H9 (cell line): ENCODE data around the gene MRM1. TPM values are rescaled to one million over a fixed set of nuclear protein-coding genes. Genes with fewer than 3 reads are reported as not detected.

Experiments
- DNase-seq: peaks from one replicate; pipeline ENCODE4 v3.0.0-alpha.2; 2017
- H2AFZ ChIP-seq: one replicate; pipeline ENCODE4 v1.6.1; 2013; ENCODE audit warnings: mild to moderate bottlenecking, low read length, control low read depth, moderate library complexity
- H2AK5ac ChIP-seq: 2 replicates; pipeline ENCODE4 v1.6.1; 2013; ENCODE audit warnings: low read length, control low read depth, mixed read lengths; ENCODE audit not compliant: insufficient read length
- H2BK120ac ChIP-seq: one replicate; pipeline ENCODE4 v1.6.1; 2013; ENCODE audit warnings: low read depth, mild to moderate bottlenecking, low read length, control low read depth, inconsistent platforms; ENCODE audit not compliant: poor library complexity, severe bottlenecking
- H2BK12ac ChIP-seq: 2 replicates; pipeline ENCODE4 v1.6.1; 2013; ENCODE audit warnings: low read length, control low read depth, mixed read lengths, low read depth; ENCODE audit not compliant: insufficient read length
- H2BK15ac ChIP-seq: 2 replicates; pipeline ENCODE4 v1.6.1; 2013; ENCODE audit warnings: low read depth, low read length, control low read depth
- H2BK20ac ChIP-seq: one replicate; pipeline ENCODE4 v1.6.1; 2013; ENCODE audit warnings: low read depth, mild to moderate bottlenecking, low read length, control low read depth, inconsistent platforms; ENCODE audit not compliant: poor library complexity, severe bottlenecking
- H2BK5ac ChIP-seq: 2 replicates; pipeline ENCODE4 v1.6.1; 2013; ENCODE audit warnings: low read length, control low read depth, mixed read lengths; ENCODE audit not compliant: insufficient read length
- H3K14ac ChIP-seq: 2 replicates; pipeline ENCODE4 v1.6.1; 2013; ENCODE audit warnings: low read length, control low read depth; ENCODE audit not compliant: insufficient read depth
- H3K18ac ChIP-seq: 2 replicates; pipeline ENCODE4 v1.6.1; 2013; ENCODE audit warnings: low read depth, mild to moderate bottlenecking, mixed read lengths, low read length, control low read depth; ENCODE audit not compliant: insufficient read length
- H3K23ac ChIP-seq: 2 replicates; pipeline ENCODE4 v1.6.1; 2013; ENCODE audit warnings: low read length, control low read depth, mixed read lengths, low read depth; ENCODE audit not compliant: insufficient read length
- H3K23me2 ChIP-seq: 2 replicates; pipeline ENCODE4 v1.6.1; 2013; ENCODE audit warnings: low read depth, mild to moderate bottlenecking, mixed read lengths, low read length, control low read depth; ENCODE audit not compliant: insufficient read length, poor library complexity, severe bottlenecking
- H3K27ac ChIP-seq: 2 replicates; pipeline ENCODE4 v1.5.1; 2013; ENCODE audit warnings: low read length, control low read depth, mixed read lengths, low read depth; ENCODE audit not compliant: insufficient read length
- H3K27me3 ChIP-seq: 2 replicates; pipeline ENCODE4 v1.6.1; 2013; ENCODE audit warnings: low read length, control low read depth, inconsistent platforms; ENCODE audit not compliant: insufficient read depth
- H3K4ac ChIP-seq: 2 replicates; pipeline ENCODE4 v1.6.1; 2013; ENCODE audit warnings: low read depth, mild to moderate bottlenecking, control low read depth, inconsistent platforms, low read length, moderate library complexity
- H3K4me1 ChIP-seq: 2 replicates; pipeline ENCODE4 v1.6.1; 2013; ENCODE audit warnings: low read length, control low read depth, inconsistent platforms; ENCODE audit not compliant: insufficient read depth
- H3K4me2 ChIP-seq: 2 replicates; pipeline ENCODE4 v1.6.1; 2013; ENCODE audit warnings: low read length, control low read depth, mixed read lengths; ENCODE audit not compliant: insufficient read length, insufficient read depth
- H3K56ac ChIP-seq: 2 replicates; pipeline ENCODE4 v1.6.1; 2013; ENCODE audit warnings: low read depth, mild to moderate bottlenecking, mixed read lengths, low read length, control low read depth; ENCODE audit not compliant: insufficient read length
- H3K79me1 ChIP-seq: 2 replicates; pipeline ENCODE4 v1.6.1; 2013; ENCODE audit warnings: low read depth, mild to moderate bottlenecking, moderate library complexity, low read length, control low read depth, inconsistent platforms; ENCODE audit not compliant: insufficient read depth, poor library complexity, severe bottlenecking
- H3K79me2 ChIP-seq: 2 replicates; pipeline ENCODE4 v1.6.1; 2013; ENCODE audit warnings: low read length, control low read depth, inconsistent platforms; ENCODE audit not compliant: insufficient read depth
- H3K9ac ChIP-seq: 2 replicates; pipeline ENCODE4 v1.6.1; 2013; ENCODE audit warnings: low read length, control low read depth, mixed read lengths; ENCODE audit not compliant: insufficient read length; ENCODE audit errors: extremely low read depth
- H3K9me3 ChIP-seq: one replicate; pipeline ENCODE4 v1.6.1; 2013; ENCODE audit warnings: low read depth, low read length, inconsistent platforms; ENCODE audit not compliant: control insufficient read depth
- H3T11ph ChIP-seq: one replicate; pipeline ENCODE4 v1.6.1; 2013; ENCODE audit warnings: mild to moderate bottlenecking, low read length, control low read depth, inconsistent platforms
- H4K20me1 ChIP-seq: one replicate; pipeline ENCODE4 v1.6.1; 2013; ENCODE audit not compliant: control insufficient read depth, insufficient read length, insufficient read depth
- H4K5ac ChIP-seq: 2 replicates; pipeline ENCODE4 v1.6.1; 2013; ENCODE audit warnings: low read depth, mild to moderate bottlenecking, mixed read lengths, low read length, control low read depth; ENCODE audit not compliant: insufficient read length
- H4K8ac ChIP-seq: replicated peaks from 2 replicates; pipeline ENCODE4 v1.6.1; 2013; ENCODE audit warnings: low read length, control low read depth, mixed read lengths, low read depth; ENCODE audit not compliant: insufficient read length
- H4K91ac ChIP-seq: 2 replicates; pipeline ENCODE4 v1.6.1; 2013; ENCODE audit warnings: low read depth, mild to moderate bottlenecking, moderate library complexity, mixed read lengths, low read length, control low read depth; ENCODE audit not compliant: insufficient read length
- H3K27ac Mint-ChIP-seq, 3 experiments: 2 replicates in 2 of 3; 3 replicates in 1 of 3; pipeline ENCODE4 v1.8.0; 2020 to 2021; ENCODE audit warnings: mixed read lengths in 3 of 3, mild to moderate bottlenecking in 1 of 3, moderate library complexity in 1 of 3
- H3K27me3 Mint-ChIP-seq: 2 replicates; pipeline ENCODE4 v1.8.0; 2021; ENCODE audit warnings: low read depth, mild to moderate bottlenecking, moderate library complexity, mixed read lengths
- H3K36me3 Mint-ChIP-seq, 3 experiments: 2 replicates in 2 of 3; 3 replicates in 1 of 3; pipeline ENCODE4 v1.8.0; 2020 to 2021; ENCODE audit warnings: low read depth in 3 of 3, mixed read lengths in 3 of 3; ENCODE audit not compliant: insufficient read depth in 1 of 3
- H3K4me1 Mint-ChIP-seq, 2 experiments: 2 replicates each; pipeline ENCODE4 v1.8.0; 2020; ENCODE audit warnings: mixed read lengths in 2 of 2
- H3K4me3 Mint-ChIP-seq, 2 experiments: 2 replicates in 1 of 2; 3 replicates in 1 of 2; pipeline ENCODE4 v1.8.0; 2020 to 2021; ENCODE audit warnings: mild to moderate bottlenecking in 2 of 2, mixed read lengths in 2 of 2, moderate library complexity in 1 of 2
- H3K9me3 Mint-ChIP-seq, 2 experiments: 2 replicates in 1 of 2; 3 replicates in 1 of 2; pipeline ENCODE4 v1.8.0; 2020; ENCODE audit warnings: mild to moderate bottlenecking in 2 of 2, mixed read lengths in 2 of 2, moderate library complexity in 1 of 2
- WGBS: extraction: QIAGEN DNeasy Blood & Tissue Kit; methylation state at CpG from one replicate; pipeline ENCODE4 v1.1.7; 2013; ENCODE audit warnings: missing lambda C conversion rate, low lambda C conversion rate, mixed read lengths; ENCODE audit not compliant: insufficient read length; ENCODE audit errors: extremely low coverage; 5-methylcytosine and 5-hydroxymethylcytosine counted together
- total RNA-seq: library from RNA; stranded (reverse); gene quantifications from 2 replicates; pipeline ENCODE4 v1.2.1, GENCODE V29; 2021
- TF ChIP-seq, protein P1 (sequence below): fragments of 200-600 bp; sonication (generic); conservative IDR thresholded peaks from 3 replicates; pipeline ENCODE4 v1.8.0; 2021; ENCODE audit warnings: antibody characterized with exemption, mild to moderate bottlenecking

MRM1 gene
- total RNA-seq, 1 experiment from 2014 or later: 10.3 TPM

DNA sequence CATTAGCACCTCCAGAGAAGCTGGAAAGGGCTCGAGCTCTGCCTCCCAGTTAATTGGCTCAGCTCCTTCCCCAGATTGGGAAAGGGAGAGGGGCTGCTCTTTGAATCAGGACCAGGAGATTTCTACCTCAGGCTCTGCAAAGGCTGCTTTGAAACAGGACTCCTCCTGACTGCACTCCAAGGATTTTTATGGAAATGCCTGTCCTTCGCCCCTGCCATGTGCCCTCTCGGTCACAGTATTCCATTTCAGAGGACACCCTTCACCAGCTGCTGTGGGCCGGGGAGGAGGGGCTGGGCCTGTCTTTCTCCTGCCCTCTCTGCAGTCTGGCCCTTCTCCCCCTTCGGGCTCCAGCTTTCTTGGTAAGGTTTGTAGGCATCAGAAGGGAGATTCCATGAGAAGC, 13.6 kb downstream of the MRM1 start:
- Histone ChIP-seq H2BK15ac (no peak overlapping the region), H3K4me1 (peaks cover 8% of the 10 kb centered on the region; the same call in 1 of the 2 replicates), H3K27ac (no peak overlapping the region), H2BK5ac (no peak overlapping the region), H3K4ac (no peak overlapping the region), H3T11ph (no peak overlapping the region), H3K9me3 (no peaks in the 10 kb centered on the region), H3K14ac (no peak overlapping the region), H4K20me1 (no peaks in the 10 kb centered on the region), H3K4me2 (no peak overlapping the region), H3K18ac (no peak overlapping the region), H3K23ac (no peak overlapping the region), H2AFZ (no peak overlapping the region), H3K27me3 (no peaks in the 10 kb centered on the region), H4K91ac (no peak overlapping the region), H2BK12ac (no peak overlapping the region), H2BK120ac (no peak overlapping the region), H4K5ac (no peak overlapping the region), H4K8ac (no peak overlapping the region), H3K9ac (no peak overlapping the region), H3K79me2 (no peaks in the 10 kb centered on the region), H3K23me2 (no peaks in the 10 kb centered on the region), H2BK20ac (no peak overlapping the region), H2AK5ac (no peak overlapping the region), H3K79me1 (no peaks in the 10 kb centered on the region), H3K56ac (no peak overlapping the region)
- Mint-ChIP-seq H3K4me3 (no peak overlapping the region), H3K27ac (peak overlapping the region in 1 of 3 experiments; percentile 76; a peak in 2 of 7 replicates), H3K9me3 (peaks cover 0 to 3% of the 10 kb centered on the region in 2 experiments; a peak in 1 of 5 replicates), H3K4me1 (peaks cover 32 to 43% of the 10 kb centered on the region in 2 experiments), H3K36me3 (peaks cover 3 to 4% (median 3%) of the 10 kb centered on the region in 3 experiments; a peak in 5 of 7 replicates), H3K27me3 (no peaks in the 10 kb centered on the region)
- TF ChIP-seq, protein P1, sequence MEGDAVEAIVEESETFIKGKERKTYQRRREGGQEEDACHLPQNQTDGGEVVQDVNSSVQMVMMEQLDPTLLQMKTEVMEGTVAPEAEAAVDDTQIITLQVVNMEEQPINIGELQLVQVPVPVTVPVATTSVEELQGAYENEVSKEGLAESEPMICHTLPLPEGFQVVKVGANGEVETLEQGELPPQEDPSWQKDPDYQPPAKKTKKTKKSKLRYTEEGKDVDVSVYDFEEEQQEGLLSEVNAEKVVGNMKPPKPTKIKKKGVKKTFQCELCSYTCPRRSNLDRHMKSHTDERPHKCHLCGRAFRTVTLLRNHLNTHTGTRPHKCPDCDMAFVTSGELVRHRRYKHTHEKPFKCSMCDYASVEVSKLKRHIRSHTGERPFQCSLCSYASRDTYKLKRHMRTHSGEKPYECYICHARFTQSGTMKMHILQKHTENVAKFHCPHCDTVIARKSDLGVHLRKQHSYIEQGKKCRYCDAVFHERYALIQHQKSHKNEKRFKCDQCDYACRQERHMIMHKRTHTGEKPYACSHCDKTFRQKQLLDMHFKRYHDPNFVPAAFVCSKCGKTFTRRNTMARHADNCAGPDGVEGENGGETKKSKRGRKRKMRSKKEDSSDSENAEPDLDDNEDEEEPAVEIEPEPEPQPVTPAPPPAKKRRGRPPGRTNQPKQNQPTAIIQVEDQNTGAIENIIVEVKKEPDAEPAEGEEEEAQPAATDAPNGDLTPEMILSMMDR: no peak
- DNase-seq: peak; percentile 55
- WGBS: no CpG with 5 or more reads among the region's 5 CpGs
